Activated naive CD4-positive, alpha-beta T cell treated with anti-CD3 and anti-CD28 coated beads for 36 hours (primary cell): ENCODE measurements around the gene RAB25. TPM values are rescaled to one million over a fixed set of nuclear protein-coding genes. Genes with fewer than 3 reads are reported as not detected.
"Not testable (repeated sequence)": the region's sequence is repeated elsewhere in the genome, so short reads cannot be mapped to it uniquely, and the experiment has no call there.

Source experiments
- CTCF ChIA-PET: fragments of 350-600 bp; sonication (Branson Sonifier 250); formaldehyde crosslinking; loops from one replicate; lab custom pipeline; 2021; ENCODE audit warnings: antibody characterized with exemption; lab: Charles Lee
- DNase-seq: peaks from one replicate; pipeline ENCODE4 v3.0.0-alpha.2; 2020
- H3K27ac Mint-ChIP-seq: one replicate; pipeline ENCODE4 v1.8.0; 2021; ENCODE audit warnings: mild to moderate bottlenecking, mixed read lengths
- H3K27me3 Mint-ChIP-seq: one replicate; pipeline ENCODE4 v1.8.0; 2021; ENCODE audit warnings: low read depth, mixed read lengths
- H3K36me3 Mint-ChIP-seq: one replicate; pipeline ENCODE4 v1.8.0; 2021; ENCODE audit warnings: low read depth, mixed read lengths
- H3K4me1 Mint-ChIP-seq: one replicate; pipeline ENCODE4 v1.8.0; 2021; ENCODE audit warnings: low read depth, mixed read lengths
- H3K4me3 Mint-ChIP-seq: one replicate; pipeline ENCODE4 v1.8.0; 2021; ENCODE audit warnings: mild to moderate bottlenecking, moderate library complexity, mixed read lengths
- H3K9me3 Mint-ChIP-seq: one replicate; pipeline ENCODE4 v1.8.0; 2021; ENCODE audit warnings: mixed read lengths
- intact Hi-C: fragments of 100-400 bp; cut with micrococcal nuclease; formaldehyde crosslinking; loops from one replicate; pipeline ENCODE4 v1.15.1; 2023
- total RNA-seq, 2 experiments: library from RNA; stranded (reverse); gene quantifications; one replicate each; pipeline ENCODE4 v1.2.3, GENCODE V29; 2021

Gene RAB25
- total RNA-seq, 2 experiments from 2014 or later: 1.3 TPM

GRCh38 chr1:156115514-156116374, 54.8 kb downstream of the RAB25 start:
- peaks cover 3% of the 10 kb centered on the region for H3K36me3 Mint-ChIP-seq
- H3K27ac Mint-ChIP-seq: peak overlapping the region; percentile 24
- peaks cover 39% of the 10 kb centered on the region for H3K4me1 Mint-ChIP-seq
- H3K27me3 Mint-ChIP-seq: peaks cover 24% of the 10 kb centered on the region
- DNase-seq: no peak
- H3K9me3 Mint-ChIP-seq: no peaks in the 10 kb centered on the region
- intact Hi-C loops: loop anchor here (2.0 kb wide), 1 partner anchor 389 kb away; no protein-coding TSS in a partner anchor
- peak overlapping the region; percentile 86 for H3K4me3 Mint-ChIP-seq
- CTCF ChIA-PET: interaction anchor here (1.0 to 6.3 kb wide), 5 partner anchors 11 to 109 kb away, joined by 3 to 48 read pairs (median 10); no protein-coding TSS in a partner anchor

GRCh38 chr1:156116731-156117130, 55.8 kb downstream of the RAB25 start:
- intact Hi-C loops, H3K27ac Mint-ChIP-seq, DNase-seq, H3K36me3 Mint-ChIP-seq, H3K9me3 Mint-ChIP-seq: not testable (repeated sequence)
- peaks cover 39% of the 10 kb centered on the region for H3K4me1 Mint-ChIP-seq
- CTCF ChIA-PET: interaction anchor here (6.3 kb wide), 1 partner anchor 12 kb away, joined by 48 read pairs; no protein-coding TSS in a partner anchor
- H3K4me3 Mint-ChIP-seq: peak overlapping the region; percentile 86
- peaks cover 24% of the 10 kb centered on the region for H3K27me3 Mint-ChIP-seq

DNA sequence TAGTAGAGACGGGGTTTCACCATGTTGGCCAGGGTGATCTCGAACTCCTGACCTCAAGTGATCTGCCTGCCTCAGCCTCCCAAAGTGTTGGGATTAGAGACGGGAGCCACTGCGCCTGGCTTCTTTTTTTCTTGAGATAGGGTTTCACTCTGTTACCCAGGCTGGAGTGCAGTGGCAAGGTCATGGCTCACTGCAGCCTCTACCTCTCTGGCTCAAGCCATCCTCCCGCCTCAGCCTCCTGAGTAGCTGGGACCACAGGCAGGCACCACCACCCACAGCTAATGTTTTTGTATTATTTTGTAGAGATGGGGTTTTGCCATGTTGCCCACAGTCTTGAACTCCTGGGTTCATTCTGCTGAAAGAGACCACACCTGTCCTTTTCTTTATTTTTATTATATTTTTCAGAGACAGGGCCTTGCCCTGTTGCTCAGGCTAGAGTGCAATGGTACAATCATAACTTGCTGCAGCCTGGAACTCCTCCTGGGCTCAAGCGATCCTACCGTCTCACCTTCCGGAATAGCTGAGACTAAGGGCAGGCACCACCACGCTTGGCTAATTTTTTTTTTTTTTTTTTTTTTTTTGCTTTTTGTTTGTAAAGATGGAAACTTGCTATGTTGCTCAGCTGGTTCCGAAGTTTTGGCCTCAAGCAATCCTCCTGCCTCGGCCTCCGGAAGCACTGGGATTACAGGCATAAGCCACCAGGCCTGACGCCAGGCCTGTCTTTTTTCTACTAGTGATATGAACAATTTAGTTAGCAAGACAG, 56.6 kb downstream of the RAB25 start:
- peaks cover 19% of the 10 kb centered on the region for H3K27me3 Mint-ChIP-seq
- intact Hi-C loops: no loop called here
- H3K4me3 Mint-ChIP-seq: no peak overlapping the region
- peaks cover 3% of the 10 kb centered on the region for H3K36me3 Mint-ChIP-seq
- no peaks in the 10 kb centered on the region for H3K9me3 Mint-ChIP-seq
- H3K27ac Mint-ChIP-seq: no peak overlapping the region
- CTCF ChIA-PET: interaction anchor here (0.6 to 3.6 kb wide), 4 partner anchors 8 to 51 kb away, joined by 3 to 20 read pairs (median 6); no protein-coding TSS in a partner anchor
- H3K4me1 Mint-ChIP-seq: peaks cover 39% of the 10 kb centered on the region
- DNase-seq: no peak

DNA sequence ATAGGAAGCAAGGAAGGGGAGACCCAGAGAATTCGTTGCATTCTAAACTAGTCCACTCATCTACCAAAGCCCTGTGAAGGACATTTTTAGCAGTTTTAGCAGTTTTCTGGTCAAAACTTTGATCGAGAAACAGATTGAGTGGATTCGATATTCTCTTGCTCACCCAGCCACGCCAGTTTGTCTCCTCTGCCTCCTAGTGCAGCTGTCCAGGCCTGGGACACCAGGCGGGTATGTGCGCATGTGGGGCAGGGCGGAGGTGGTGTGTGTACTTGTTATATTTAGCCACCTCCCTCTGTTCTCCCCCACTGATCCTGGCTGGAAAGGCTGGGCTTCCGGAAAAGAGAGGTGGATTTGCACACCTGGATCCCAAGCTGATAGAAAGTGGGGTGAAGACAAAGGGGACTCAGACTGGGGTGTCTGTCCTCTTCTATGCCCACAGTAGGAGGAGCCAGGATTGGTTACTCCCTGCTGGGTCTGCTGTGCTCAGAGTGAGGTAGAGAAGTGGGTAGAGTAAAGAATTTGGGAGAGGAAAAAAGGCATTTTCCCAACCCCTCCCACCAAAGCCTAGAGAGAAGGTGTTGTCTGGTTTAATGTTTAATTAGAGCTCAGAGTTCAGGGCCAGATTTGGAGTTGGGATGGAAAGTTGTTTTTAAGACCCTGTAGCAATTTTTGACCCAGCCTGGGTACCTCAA, 57.4 kb downstream of the RAB25 start:
- CTCF ChIA-PET: interaction anchor here (0.7 to 3.6 kb wide), 3 partner anchors 12 to 47 kb away, joined by 3 to 20 read pairs (median 8); no protein-coding TSS in a partner anchor
- intact Hi-C loops: no loop called here
- H3K9me3 Mint-ChIP-seq: no peaks in the 10 kb centered on the region
- H3K4me1 Mint-ChIP-seq: peaks cover 44% of the 10 kb centered on the region
- H3K4me3 Mint-ChIP-seq: no peak overlapping the region
- H3K27ac Mint-ChIP-seq: no peak overlapping the region
- no peak for DNase-seq
- peaks cover 3% of the 10 kb centered on the region for H3K36me3 Mint-ChIP-seq
- peaks cover 17% of the 10 kb centered on the region for H3K27me3 Mint-ChIP-seq

- H3K36me3 Mint-ChIP-seq: peaks cover 3% of the 10 kb centered on the region
- peaks cover 46% of the 10 kb centered on the region for H3K4me1 Mint-ChIP-seq
- no peak overlapping the region for H3K4me3 Mint-ChIP-seq
- no peak for DNase-seq
- CTCF ChIA-PET: interaction anchor here (0.7 to 3.6 kb wide), 6 partner anchors 9 to 29 kb away, joined by 3 to 20 read pairs (median 8); no protein-coding TSS in a partner anchor
- intact Hi-C loops: no loop called here
- no peak overlapping the region for H3K27ac Mint-ChIP-seq
- H3K27me3 Mint-ChIP-seq: peaks cover 15% of the 10 kb centered on the region
- H3K9me3 Mint-ChIP-seq: no peaks in the 10 kb centered on the region
These were observed 58.7 kb downstream of the RAB25 start for GRCh38 chr1:156119503-156120209.

Other genes starting within 250 kb of the RAB25 start
- gene GON4L, start 203.9 kb upstream of the RAB25 start, total RNA-seq: 10 to 100 TPM; 36.6 to 37.1 TPM
- 1 to 10 TPM; 6.3 to 7.0 TPM for gene SYT11, start 201.6 kb upstream of the RAB25 start, total RNA-seq
- 10 to 100 TPM; 17.1 to 21.3 TPM for gene RIT1, start 149.8 kb upstream of the RAB25 start, total RNA-seq
- gene KHDC4, start 126.7 kb upstream of the RAB25 start, total RNA-seq: 10 to 100 TPM; 82.3 to 87.2 TPM
- under 1 TPM in 1 of 2 experiments, not detected in 1; 0.29 TPM for gene RXFP4, start 119.5 kb upstream of the RAB25 start, total RNA-seq
- 100 to 1,000 TPM; 154 to 159 TPM for gene ARHGEF2, start 82.6 kb upstream of the RAB25 start, total RNA-seq
- 100 to 1,000 TPM; 141 to 142 TPM for gene SSR2, start 40.2 kb upstream of the RAB25 start, total RNA-seq
- gene UBQLN4, start 7.4 kb upstream of the RAB25 start, total RNA-seq: 10 to 100 TPM; 27.1 to 27.4 TPM
- 10 to 100 TPM; 54.9 to 55.9 TPM for gene LAMTOR2, start 6.4 kb upstream of the RAB25 start, total RNA-seq
- gene MEX3A, start 21.3 kb downstream of the RAB25 start, total RNA-seq: under 1 TPM; 0.22 to 0.36 TPM
- 10 to 100 TPM; 62.1 to 62.6 TPM for gene LMNA, start 53.6 kb downstream of the RAB25 start, total RNA-seq
- 10 to 100 TPM; 17.4 to 17.5 TPM for gene SEMA4A, start 92.4 kb downstream of the RAB25 start, total RNA-seq
- gene SLC25A44, start 132.9 kb downstream of the RAB25 start, total RNA-seq: 10 to 100 TPM; 69.1 to 73.5 TPM
- gene PMF1, start 151.8 kb downstream of the RAB25 start, total RNA-seq: 100 to 1,000 TPM; 135 TPM
- gene BGLAP, start 181.0 kb downstream of the RAB25 start, total RNA-seq: 1 to 10 TPM; 3.4 to 4.0 TPM
- 1 to 10 TPM; 3.7 to 4.2 TPM for gene PAQR6, start 186.9 kb downstream of the RAB25 start, total RNA-seq
- gene SMG5, start 221.7 kb downstream of the RAB25 start, total RNA-seq: 10 to 100 TPM; 77.1 to 83.4 TPM
- gene TMEM79, start 223.2 kb downstream of the RAB25 start, total RNA-seq: 1 to 10 TPM; 9.1 to 9.5 TPM
- gene GLMP, start 234.5 kb downstream of the RAB25 start, total RNA-seq: 10 to 100 TPM in 1 of 2 experiments, 1 to 10 TPM in 1; 10.0 to 10.1 TPM
- gene VHLL, start 238.1 kb downstream of the RAB25 start, total RNA-seq: not detected